Astrocyte (in vitro differentiated cells and primary cell): ENCODE results near the gene CCDC60. TPM values are rescaled to one million over a fixed set of nuclear protein-coding genes. Genes with fewer than 3 reads are reported as not detected.

Experiments used
- DNase-seq: peaks from one replicate; pipeline ENCODE4 v3.0.0-alpha.2; 2010; ENCODE audit warnings: low read depth
- FAIRE-seq: peaks from 2 replicates; lab custom pipeline; 2011; peaks lifted over from hg19 to GRCh38; lab: Jason Lieb, UNC
- H2AFZ ChIP-seq: 2 replicates; pipeline ENCODE4 v1.6.0; 2012; ENCODE audit warnings: low read depth, low read length, inconsistent platforms
- H3K27ac ChIP-seq: 2 replicates; pipeline ENCODE4 v1.5.1; 2011; ENCODE audit warnings: low read depth, low read length, inconsistent platforms
- H3K27me3 ChIP-seq: 2 replicates; pipeline ENCODE4 v1.6.0; 2011; ENCODE audit warnings: low read length, inconsistent platforms; ENCODE audit not compliant: insufficient read depth
- H3K36me3 ChIP-seq: 2 replicates; pipeline ENCODE4 v1.5.1; 2011; ENCODE audit warnings: low read length, inconsistent platforms; ENCODE audit not compliant: insufficient read depth
- H3K4me1 ChIP-seq: 2 replicates; pipeline ENCODE4 v1.5.1; 2011; ENCODE audit warnings: low read length, inconsistent platforms; ENCODE audit not compliant: insufficient read depth
- H3K4me2 ChIP-seq: 2 replicates; pipeline ENCODE4 v1.6.0; 2012; ENCODE audit warnings: low read length, inconsistent platforms
- H3K4me3 ChIP-seq: 2 replicates; pipeline ENCODE4 v1.5.1; 2011; ENCODE audit warnings: low read depth, mild to moderate bottlenecking, low read length, inconsistent platforms; ENCODE audit not compliant: insufficient read depth
- H3K79me2 ChIP-seq: 2 replicates; pipeline ENCODE4 v1.6.0; 2012; ENCODE audit warnings: mild to moderate bottlenecking, low read length, inconsistent platforms; ENCODE audit not compliant: insufficient read depth
- H3K9ac ChIP-seq: 2 replicates; pipeline ENCODE4 v1.6.0; 2012; ENCODE audit warnings: mild to moderate bottlenecking, low read length, inconsistent platforms
- H3K9me3 ChIP-seq: 2 replicates; pipeline ENCODE4 v1.5.1; 2012; ENCODE audit warnings: low read depth, mild to moderate bottlenecking, low read length, inconsistent platforms; ENCODE audit not compliant: insufficient read depth
- H4K20me1 ChIP-seq: 2 replicates; pipeline ENCODE4 v1.6.0; 2012; ENCODE audit warnings: low read length, inconsistent platforms; ENCODE audit not compliant: insufficient read depth
- H3K27ac Mint-ChIP-seq: one replicate; pipeline ENCODE4 v1.8.0; 2021; ENCODE audit warnings: mild to moderate bottlenecking, mixed read lengths; ENCODE audit not compliant: unreplicated experiment
- H3K27me3 Mint-ChIP-seq: one replicate; pipeline ENCODE4 v1.8.0; 2021; ENCODE audit warnings: low read depth, mixed read lengths; ENCODE audit not compliant: unreplicated experiment
- H3K36me3 Mint-ChIP-seq: one replicate; pipeline ENCODE4 v1.8.0; 2021; ENCODE audit warnings: low read depth, mixed read lengths; ENCODE audit not compliant: unreplicated experiment
- H3K4me1 Mint-ChIP-seq: one replicate; pipeline ENCODE4 v1.8.0; 2021; ENCODE audit warnings: low read depth, mixed read lengths; ENCODE audit not compliant: unreplicated experiment
- H3K4me3 Mint-ChIP-seq: one replicate; pipeline ENCODE4 v1.8.0; 2021; ENCODE audit warnings: mild to moderate bottlenecking, moderate library complexity, mixed read lengths; ENCODE audit not compliant: unreplicated experiment
- H3K9me3 Mint-ChIP-seq: one replicate; pipeline ENCODE4 v1.8.0; 2021; ENCODE audit warnings: mild to moderate bottlenecking, mixed read lengths; ENCODE audit not compliant: unreplicated experiment
- CTCF ChIP-seq: IDR thresholded peaks from 2 replicates; pipeline ENCODE4 v1.5.1; 2011; ENCODE audit warnings: low read depth, mild to moderate bottlenecking, inconsistent platforms, low read length, moderate library complexity; ENCODE audit not compliant: insufficient read depth
- EZH2 ChIP-seq: IDR thresholded peaks from 2 replicates; pipeline ENCODE4 v1.6.1; 2012; ENCODE audit warnings: mild to moderate bottlenecking, low read length, inconsistent platforms; ENCODE audit not compliant: insufficient read depth
- total RNA-seq: library from RNA; stranded (reverse); gene quantifications from 2 replicates; pipeline ENCODE4 v1.2.1, GENCODE V29; 2021

Gene CCDC60
- total RNA-seq, 1 donor from 2014 or later, result 1.7 TPM

- no peaks in the 10 kb centered on the region for H4K20me1 ChIP-seq
- no peaks in the 10 kb centered on the region for H3K27me3 ChIP-seq
- Mint-ChIP-seq H3K36me3 (no peaks in the 10 kb centered on the region), H3K4me1 (no peaks in the 10 kb centered on the region), H3K4me3 (no peak overlapping the region), H3K27ac (no peak overlapping the region), H3K27me3 (peaks cover 5% of the 10 kb centered on the region), H3K9me3 (no peaks in the 10 kb centered on the region)
- H3K4me3 ChIP-seq, result no peak overlapping the region
- no peak overlapping the region for H3K9ac ChIP-seq
- no peak overlapping the region for H3K27ac ChIP-seq
- TF ChIP-seq CTCF (no peak), EZH2 (no peak)
- H3K4me2 ChIP-seq, result no peak overlapping the region
- H3K9me3 ChIP-seq, result no peaks in the 10 kb centered on the region
- DNase-seq, result no peak
- H3K79me2 ChIP-seq, result no peaks in the 10 kb centered on the region
- no peak for FAIRE-seq
- no peak overlapping the region for H2AFZ ChIP-seq
- H3K4me1 ChIP-seq, result no peaks in the 10 kb centered on the region
- H3K36me3 ChIP-seq, result no peaks in the 10 kb centered on the region
These were observed 14.9 kb upstream of the CCDC60 start for GRCh38 chr12:119319638-119320037.

DNA sequence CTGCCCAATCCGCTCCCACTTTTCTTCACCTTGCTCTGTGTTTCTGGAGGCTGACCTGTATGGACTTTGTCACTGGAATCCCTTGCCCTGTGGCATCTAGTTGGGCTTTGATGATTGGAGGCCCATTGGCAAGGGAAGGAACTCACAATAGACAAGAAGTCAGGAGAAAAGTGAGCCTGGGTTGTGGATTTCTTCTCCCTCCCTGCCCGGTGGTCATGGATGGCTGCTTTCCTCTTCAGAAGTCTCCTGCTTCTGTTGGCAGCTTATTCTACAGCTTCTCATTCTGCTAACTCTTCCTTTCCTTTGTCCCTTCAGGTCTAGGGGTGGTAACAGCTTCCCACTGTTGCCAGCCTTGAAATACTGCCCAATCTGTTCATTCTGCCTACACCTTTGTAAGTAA is 13.9 kb upstream of the CCDC60 start:
- H3K4me3 Mint-ChIP-seq, result no peak overlapping the region
- H3K27ac Mint-ChIP-seq, result no peak overlapping the region
- H3K4me2 ChIP-seq, result no peak overlapping the region
- peaks cover 5% of the 10 kb centered on the region for H3K27me3 Mint-ChIP-seq
- FAIRE-seq (no peak), DNase-seq (no peak)
- H3K27ac ChIP-seq, result no peak overlapping the region
- H3K79me2 ChIP-seq, result no peaks in the 10 kb centered on the region
- TF ChIP-seq EZH2, result no peak
- no peak for TF ChIP-seq CTCF
- H4K20me1 ChIP-seq, result no peaks in the 10 kb centered on the region
- no peaks in the 10 kb centered on the region for H3K4me1 ChIP-seq
- no peaks in the 10 kb centered on the region for H3K9me3 Mint-ChIP-seq
- H3K36me3 ChIP-seq, result no peaks in the 10 kb centered on the region
- H3K9me3 ChIP-seq, result no peaks in the 10 kb centered on the region
- no peak overlapping the region for H3K4me3 ChIP-seq
- no peaks in the 10 kb centered on the region for H3K4me1 Mint-ChIP-seq
- no peak overlapping the region for H2AFZ ChIP-seq
- no peaks in the 10 kb centered on the region for H3K36me3 Mint-ChIP-seq
- no peaks in the 10 kb centered on the region for H3K27me3 ChIP-seq
- no peak overlapping the region for H3K9ac ChIP-seq

- Histone ChIP-seq H3K27me3 (no peaks in the 10 kb centered on the region), H3K4me3 (no peak overlapping the region), H3K4me2 (no peak overlapping the region), H3K79me2 (no peaks in the 10 kb centered on the region), H3K4me1 (no peaks in the 10 kb centered on the region), H3K9me3 (no peaks in the 10 kb centered on the region), H3K27ac (no peak overlapping the region), H4K20me1 (no peaks in the 10 kb centered on the region), H2AFZ (no peak overlapping the region), H3K36me3 (no peaks in the 10 kb centered on the region), H3K9ac (no peak overlapping the region)
- no peaks in the 10 kb centered on the region for H3K9me3 Mint-ChIP-seq
- H3K36me3 Mint-ChIP-seq, result no peaks in the 10 kb centered on the region
- TF ChIP-seq EZH2 (no peak), CTCF (no peak)
- no peak overlapping the region for H3K27ac Mint-ChIP-seq
- H3K4me3 Mint-ChIP-seq, result no peak overlapping the region
- DNase-seq (no peak), FAIRE-seq (no peak)
- H3K4me1 Mint-ChIP-seq, result no peaks in the 10 kb centered on the region
- peaks cover 5% of the 10 kb centered on the region for H3K27me3 Mint-ChIP-seq
These were observed 12.2 kb upstream of the CCDC60 start for GRCh38 chr12:119322301-119322723.
